CD8-positive, alpha-beta memory T cell (primary cell): ENCODE results near the gene KBTBD13. TPM values are rescaled to one million over a fixed set of nuclear protein-coding genes. Genes with fewer than 3 reads are reported as not detected.
A peak's percentile ranks its signal among the peaks of the same experiment; 100 is the strongest.

Source experiments
- CTCF ChIA-PET: fragments of 350-600 bp; sonication (Branson Sonifier 250); formaldehyde crosslinking; loops from one replicate; lab custom pipeline; 2021; ENCODE audit warnings: antibody characterized with exemption; lab: Charles Lee
- POLR2A ChIA-PET: fragments of 350-600 bp; sonication (Branson Sonifier 250); formaldehyde crosslinking; loops from one replicate; lab custom pipeline; 2021; ENCODE audit warnings: antibody characterized with exemption; lab: Charles Lee
- DNase-seq, 5 donors: peaks; one replicate each; pipeline versions ENCODE4 v3.0.0 to v3.0.0-alpha.2; 2020 to 2022; ENCODE audit warnings: mixed read lengths in 1 of 5
- H3K27ac ChIP-seq: one replicate; pipeline ENCODE4 v1.7.0; 2013; ENCODE audit warnings: low read depth, mild to moderate bottlenecking, low read length, moderate library complexity
- H3K27me3 ChIP-seq: 2 replicates; pipeline ENCODE4 v1.7.0; 2013; ENCODE audit warnings: low read length, mild to moderate bottlenecking; ENCODE audit not compliant: insufficient read depth, poor library complexity, severe bottlenecking
- H3K36me3 ChIP-seq: 2 replicates; pipeline ENCODE4 v1.7.0; 2013; ENCODE audit warnings: mild to moderate bottlenecking, low read length, moderate library complexity; ENCODE audit not compliant: insufficient read depth
- H3K4me1 ChIP-seq: 2 replicates; pipeline ENCODE4 v1.7.0; 2013; ENCODE audit warnings: mild to moderate bottlenecking, low read length, moderate library complexity; ENCODE audit not compliant: insufficient read depth
- H3K4me3 ChIP-seq: 2 replicates; pipeline ENCODE4 v1.7.0; 2013; ENCODE audit warnings: mild to moderate bottlenecking, low read length
- H3K9me3 ChIP-seq: 2 replicates; pipeline ENCODE4 v1.7.0; 2013; ENCODE audit warnings: mild to moderate bottlenecking, low read length
- H3K27ac Mint-ChIP-seq, 8 donors: one replicate each; pipeline ENCODE4 v1.8.0; 2020 to 2021; ENCODE audit warnings: mixed read lengths in 8 of 8, mild to moderate bottlenecking in 6 of 8, inconsistent platforms in 3 of 8, moderate library complexity in 3 of 8
- H3K27me3 Mint-ChIP-seq, 2 donors: one replicate each; pipeline ENCODE4 v1.8.0; 2020 to 2021; ENCODE audit warnings: mixed read lengths in 2 of 2, mild to moderate bottlenecking in 1 of 2, moderate library complexity in 1 of 2
- H3K36me3 Mint-ChIP-seq, 3 donors: one replicate each; pipeline ENCODE4 v1.8.0; 2020 to 2021; ENCODE audit warnings: mixed read lengths in 3 of 3, inconsistent platforms in 1 of 3, mild to moderate bottlenecking in 1 of 3
- H3K4me1 Mint-ChIP-seq, 3 donors: one replicate each; pipeline ENCODE4 v1.8.0; 2020 to 2021; ENCODE audit warnings: mixed read lengths in 3 of 3, inconsistent platforms in 1 of 3, mild to moderate bottlenecking in 1 of 3
- H3K4me3 Mint-ChIP-seq, 7 donors: one replicate each; pipeline ENCODE4 v1.8.0; 2020 to 2021; ENCODE audit warnings: mixed read lengths in 7 of 7, mild to moderate bottlenecking in 6 of 7, moderate library complexity in 4 of 7, inconsistent platforms in 2 of 7
- H3K9me3 Mint-ChIP-seq, 5 donors: one replicate each; pipeline ENCODE4 v1.8.0; 2020 to 2022; ENCODE audit warnings: mixed read lengths in 5 of 5, mild to moderate bottlenecking in 3 of 5, moderate library complexity in 2 of 5, inconsistent platforms in 1 of 5
- polyA plus RNA-seq: library from polyadenylated mRNA; unstranded; fragments of 300-500 nt; fragmentation: Illumina TruSeq; gene quantifications from one replicate; pipeline ENCODE4 v1.2.3, GENCODE V29; 2021
- total RNA-seq, 2 experiments: library from RNA; stranded (reverse); gene quantifications; one replicate each; pipeline ENCODE4 v1.2.3, GENCODE V29; 2021

The KBTBD13 gene
- not detected for total RNA-seq
- not detected for polyA plus RNA-seq

GRCh38 chr15:65076486-65077290 lies at the start of gene KBTBD13:
Gene KBTBD13, plus strand, starts transcription at chr15:65076746. Its CDS starts 70 bp downstream, at chr15:65076816.
- Histone ChIP-seq H3K27ac (no peak within 1 kb of the TSS), H3K27me3 (peaks cover 10% of the 10 kb centered on the region), H3K4me3 (no peak within 1 kb of the TSS), H3K9me3 (no peaks in the 10 kb centered on the region), H3K4me1 (peaks cover under 1% of the 10 kb centered on the region), H3K36me3 (no peaks in the 10 kb centered on the region)
- ChIA-PET CTCF (interaction anchor here (2.7 to 3.0 kb wide), 2 partner anchors 42 to 349 kb away, joined by 9 read pairs; no protein-coding TSS in a partner anchor), POLR2A (no interaction called here)
- no peak for DNase-seq
- peaks cover 0 to 5% (median 0%) of the 10 kb centered on the region in 3 donors for H3K36me3 Mint-ChIP-seq
- H3K27ac Mint-ChIP-seq = no peak within 1 kb of the TSS
- H3K27me3 Mint-ChIP-seq = peaks cover 27 to 41% of the 10 kb centered on the region in 2 donors
- H3K9me3 Mint-ChIP-seq = no peaks in the 10 kb centered on the region
- H3K4me3 Mint-ChIP-seq = peak within 1 kb of the TSS in 1 of 7 donors; percentile 37
- H3K4me1 Mint-ChIP-seq = peaks cover 3 to 6% (median 5%) of the 10 kb centered on the region in 3 donors

GRCh38 chr15:65026756-65027155 lies 49.8 kb upstream of the KBTBD13 start:
- Histone ChIP-seq H3K9me3 (no peaks in the 10 kb centered on the region), H3K36me3 (peaks cover 3% of the 10 kb centered on the region), H3K4me1 (peaks cover 14% of the 10 kb centered on the region), H3K27ac (no peak overlapping the region), H3K27me3 (no peaks in the 10 kb centered on the region), H3K4me3 (no peak overlapping the region)
- peak overlapping the region in 1 of 8 donors; percentile 6 for H3K27ac Mint-ChIP-seq
- no peaks in the 10 kb centered on the region for H3K9me3 Mint-ChIP-seq
- H3K27me3 Mint-ChIP-seq = no peaks in the 10 kb centered on the region
- H3K4me1 Mint-ChIP-seq = peaks cover 19 to 34% (median 30%) of the 10 kb centered on the region in 3 donors
- H3K36me3 Mint-ChIP-seq = peaks cover 0 to 42% (median 12%) of the 10 kb centered on the region in 3 donors
- CTCF ChIA-PET = interaction anchor here (1.0 kb wide), 1 partner anchor 358 kb away, joined by 3 read pairs; no protein-coding TSS in a partner anchor
- peak overlapping the region in 1 of 7 donors; percentile 41 for H3K4me3 Mint-ChIP-seq
- POLR2A ChIA-PET = interaction anchor here (0.6 kb wide), 1 partner anchor 550 kb away, joined by 3 read pairs; no protein-coding TSS in a partner anchor
- no peak for DNase-seq

- peaks cover 0 to 40% (median 12%) of the 10 kb centered on the region in 3 donors for H3K36me3 Mint-ChIP-seq
These were observed 49.0 kb upstream of the KBTBD13 start for GRCh38 chr15:65027593-65027992.

GRCh38 chr15:65028338-65028737 lies 48.2 kb upstream of the KBTBD13 start:
- peaks cover 18% of the 10 kb centered on the region for H3K4me1 ChIP-seq
- Mint-ChIP-seq H3K4me1 (peaks cover 19 to 38% (median 34%) of the 10 kb centered on the region in 3 donors), H3K4me3 (peak overlapping the region; percentile 88 to 92 (median 90)), H3K27me3 (peaks cover 7 to 8% of the 10 kb centered on the region in 2 donors), H3K9me3 (no peaks in the 10 kb centered on the region), H3K27ac (peak overlapping the region; percentile 8 to 89 (median 78)), H3K36me3 (peaks cover 0 to 37% (median 11%) of the 10 kb centered on the region in 3 donors)
- no peaks in the 10 kb centered on the region for H3K27me3 ChIP-seq
- POLR2A ChIA-PET = no interaction called here
- DNase-seq = peak in 1 of 5 donors; percentile 3
- H3K36me3 ChIP-seq = peaks cover 3% of the 10 kb centered on the region
- H3K9me3 ChIP-seq = no peaks in the 10 kb centered on the region
- peak overlapping the region; percentile 88 for H3K4me3 ChIP-seq
- no peak overlapping the region for H3K27ac ChIP-seq
- CTCF ChIA-PET = interaction anchor here (1.5 kb wide), 1 partner anchor 270 kb away, joined by 3 read pairs; no protein-coding TSS in a partner anchor

More at GRCh38 chr15:65027593-65027992, 49.0 kb upstream of the KBTBD13 start:
- no peak overlapping the region for H3K27ac ChIP-seq
- no peaks in the 10 kb centered on the region for H3K9me3 ChIP-seq
- H3K36me3 ChIP-seq = peaks cover 3% of the 10 kb centered on the region
- Mint-ChIP-seq H3K27ac (peak overlapping the region in 3 of 8 donors; percentile 44 to 83 (median 47)), H3K4me1 (peaks cover 19 to 34% (median 30%) of the 10 kb centered on the region in 3 donors), H3K4me3 (peak overlapping the region; percentile 88 to 92 (median 90)), H3K27me3 (peaks cover 4 to 7% of the 10 kb centered on the region in 2 donors), H3K9me3 (no peaks in the 10 kb centered on the region)
- peaks cover 14% of the 10 kb centered on the region for H3K4me1 ChIP-seq
- DNase-seq = no peak
- CTCF ChIA-PET = interaction anchor here (1.0 to 1.5 kb wide), 2 partner anchors 271 to 357 kb away, joined by 3 read pairs; no protein-coding TSS in a partner anchor
- no peaks in the 10 kb centered on the region for H3K27me3 ChIP-seq
- POLR2A ChIA-PET = no interaction called here
- H3K4me3 ChIP-seq = peak overlapping the region; percentile 88

- H3K4me1 Mint-ChIP-seq = peaks cover 23 to 44% (median 40%) of the 10 kb centered on the region in 3 donors
- H3K36me3 Mint-ChIP-seq = peaks cover 0 to 29% (median 11%) of the 10 kb centered on the region in 3 donors
- Histone ChIP-seq H3K9me3 (no peaks in the 10 kb centered on the region), H3K36me3 (no peaks in the 10 kb centered on the region), H3K4me1 (peaks cover 23% of the 10 kb centered on the region), H3K27ac (peak within 1 kb of the TSS; percentile 74), H3K27me3 (no peaks in the 10 kb centered on the region), H3K4me3 (peak within 1 kb of the TSS; percentile 88)
- peak; percentile 80 to 94 (median 92) for DNase-seq
- peaks cover 7 to 8% of the 10 kb centered on the region in 2 donors for H3K27me3 Mint-ChIP-seq
- ChIA-PET CTCF (interaction anchor here (1.5 kb wide), 1 partner anchor 269 kb away, joined by 3 read pairs; no protein-coding TSS in a partner anchor), POLR2A (no interaction called here)
- H3K9me3 Mint-ChIP-seq = no peaks in the 10 kb centered on the region
- peak within 1 kb of the TSS; percentile 8 to 89 (median 78) for H3K27ac Mint-ChIP-seq
- peak within 1 kb of the TSS; percentile 88 to 92 (median 90) for H3K4me3 Mint-ChIP-seq
These were observed 47.4 kb upstream of the KBTBD13 start, which contains the start of gene MTFMT for GRCh38 chr15:65028921-65029735. Gene MTFMT, minus strand, starts transcription at chr15:65029639. Its CDS starts 26 bp downstream, at chr15:65029613.

GRCh38 chr15:65029736-65030208 lies 46.8 kb upstream of the KBTBD13 start:
- Mint-ChIP-seq H3K27me3 (peaks cover 7 to 8% of the 10 kb centered on the region in 2 donors), H3K4me3 (peak overlapping the region; percentile 73 to 92 (median 90)), H3K4me1 (peaks cover 20 to 44% (median 41%) of the 10 kb centered on the region in 3 donors), H3K27ac (peak overlapping the region in 3 of 8 donors; percentile 29 to 63 (median 33)), H3K36me3 (peaks cover 0 to 25% (median 7%) of the 10 kb centered on the region in 3 donors), H3K9me3 (no peaks in the 10 kb centered on the region)
- Histone ChIP-seq H3K9me3 (no peaks in the 10 kb centered on the region), H3K4me3 (no peak overlapping the region), H3K27me3 (no peaks in the 10 kb centered on the region), H3K36me3 (no peaks in the 10 kb centered on the region), H3K27ac (no peak overlapping the region), H3K4me1 (peaks cover 23% of the 10 kb centered on the region)
- ChIA-PET CTCF (no interaction called here), POLR2A (no interaction called here)
- no peak for DNase-seq
